ENCODE data around the gene ZNF365.
"Not testable (repeated sequence)": the region's sequence is repeated elsewhere in the genome, so short reads cannot be mapped to it uniquely, and the experiment has no call there.

Gene ZNF365

DNA sequence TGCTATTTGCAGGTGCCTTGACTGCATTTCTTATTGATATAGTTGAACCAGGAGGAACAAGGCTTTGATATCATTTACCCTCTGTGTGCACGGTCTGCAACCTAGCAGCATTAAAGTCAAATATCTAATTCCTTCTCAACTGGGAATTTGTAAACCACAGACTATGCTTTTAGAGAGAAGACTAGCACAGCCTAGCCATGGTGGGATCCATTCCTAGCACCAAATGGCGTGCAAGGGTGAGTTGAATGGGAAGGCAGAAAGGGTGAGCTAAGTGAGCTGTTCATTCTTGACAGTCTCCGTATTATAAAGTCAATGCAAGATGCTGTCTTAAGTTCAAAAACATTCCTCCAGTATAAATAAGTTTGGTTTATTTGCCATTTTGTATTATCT lies 2.9 kb downstream of the ZNF365 start:
- no peak for DNase-seq (ENCODE audit: low read depth in 3 of 3)

DNA sequence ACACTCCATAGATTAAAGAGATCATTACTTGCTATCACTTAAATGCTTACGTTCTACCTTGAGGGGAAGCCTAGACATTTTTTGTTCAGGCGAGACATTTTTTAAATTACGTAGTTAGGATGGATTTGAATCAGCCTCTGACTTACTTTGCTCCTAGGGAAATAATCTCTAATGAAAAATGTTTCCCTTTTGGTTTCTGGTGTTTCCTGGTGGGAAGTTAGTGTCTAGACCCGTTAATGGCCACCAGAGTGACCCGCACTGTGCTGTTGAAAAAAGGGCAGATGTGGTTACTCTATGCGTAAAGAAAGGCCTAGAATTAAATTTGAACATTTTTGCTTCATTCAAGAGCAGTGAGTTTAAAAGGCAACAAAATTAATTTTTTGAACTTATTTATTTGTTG lies 3.8 kb downstream of the ZNF365 start:
- no peak for DNase-seq (ENCODE audit: low read depth in 3 of 3)

- DNase-seq (ENCODE audit: low read depth in 3 of 3) = not testable (repeated sequence)
These were observed 4.7 kb downstream of the ZNF365 start for GRCh38 chr10:62378877-62379276.

GRCh38 chr10:62379394-62379793 lies 5.2 kb downstream of the ZNF365 start:
- DNase-seq (ENCODE audit: low read depth in 3 of 3) = no peak

- DNase-seq (ENCODE audit: low read depth in 3 of 3) = no peak
These were observed 5.8 kb downstream of the ZNF365 start for GRCh38 chr10:62380016-62380415.

DNA sequence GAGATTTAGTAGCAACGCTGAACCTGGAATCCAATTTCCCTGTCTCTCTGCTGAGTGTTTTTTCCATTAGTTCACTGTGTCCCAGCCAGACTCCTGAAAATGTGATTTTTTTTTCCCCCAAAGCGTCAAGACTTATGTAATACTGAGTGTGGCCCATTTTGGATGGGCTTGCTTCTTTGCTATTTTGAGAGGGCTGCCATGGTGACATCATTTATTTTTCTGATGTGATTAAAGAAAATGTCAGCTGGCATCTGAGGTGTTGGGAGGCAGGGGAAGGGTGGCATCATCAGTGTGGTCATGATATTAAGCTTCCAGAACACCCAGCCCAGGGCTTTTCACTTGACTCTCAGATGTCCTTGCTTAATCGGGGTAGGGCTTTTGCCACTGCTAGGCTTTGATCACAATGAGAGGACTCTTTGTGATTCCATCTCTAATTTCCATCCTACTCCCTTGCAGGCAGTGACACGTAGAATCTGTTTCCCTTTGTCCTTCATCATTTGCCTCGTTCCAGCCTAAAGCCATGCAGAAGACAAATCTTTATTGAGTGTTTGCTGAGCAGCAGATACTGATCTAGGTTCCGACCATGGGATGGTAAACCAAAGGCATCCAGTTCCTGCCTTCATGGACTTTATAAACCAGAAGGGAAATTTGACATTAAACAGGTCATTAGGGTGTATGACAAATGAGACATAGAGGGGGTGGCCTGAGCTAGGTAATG lies 7.4 kb downstream of the ZNF365 start:
- no peak for DNase-seq (ENCODE audit: low read depth in 3 of 3)

GRCh38 chr10:62382831-62383230 lies 8.7 kb downstream of the ZNF365 start:
- no peak for DNase-seq (ENCODE audit: low read depth in 3 of 3)

GRCh38 chr10:62384057-62384446 lies 9.9 kb downstream of the ZNF365 start:
- DNase-seq (ENCODE audit: low read depth in 3 of 3) = peak in 1 of 3 experiments; percentile 47

DNA sequence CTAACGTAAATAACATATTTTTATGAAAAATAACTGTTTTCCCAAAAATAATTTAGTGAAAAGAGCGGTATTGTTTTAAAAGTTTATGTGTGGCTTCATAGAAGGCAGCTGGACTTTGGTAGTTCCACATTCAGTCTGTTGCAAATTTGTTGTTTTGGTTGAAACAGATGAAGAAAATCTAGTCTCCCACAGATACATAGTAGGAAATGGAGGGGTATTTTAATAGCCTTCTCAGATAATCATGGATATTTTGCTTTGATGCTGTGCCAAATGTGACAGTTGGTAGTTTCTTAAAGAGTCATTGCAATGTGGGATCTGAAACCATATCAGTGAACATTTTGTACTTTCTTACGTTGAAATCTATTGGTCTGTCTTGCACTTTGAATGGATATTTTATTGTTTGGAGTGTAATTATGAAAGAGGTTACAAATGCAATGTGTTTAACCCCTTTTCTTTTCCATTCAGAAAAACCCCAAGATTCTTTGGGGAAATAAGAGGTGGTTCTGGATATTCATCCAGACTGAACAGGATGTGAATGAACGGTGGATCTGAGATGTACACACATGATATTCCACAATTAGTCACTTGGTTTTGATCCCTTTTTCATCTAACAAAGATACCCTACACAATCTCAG lies 10.4 kb downstream of the ZNF365 start:
- no peak for DNase-seq (ENCODE audit: low read depth in 3 of 3)

GRCh38 chr10:62386356-62387320 lies 12.5 kb downstream of the ZNF365 start:
- no peak for DNase-seq (ENCODE audit: low read depth in 3 of 3)

- no peak for DNase-seq (ENCODE audit: low read depth in 3 of 3)
These were observed 14.2 kb downstream of the ZNF365 start for GRCh38 chr10:62388328-62388727.

DNA sequence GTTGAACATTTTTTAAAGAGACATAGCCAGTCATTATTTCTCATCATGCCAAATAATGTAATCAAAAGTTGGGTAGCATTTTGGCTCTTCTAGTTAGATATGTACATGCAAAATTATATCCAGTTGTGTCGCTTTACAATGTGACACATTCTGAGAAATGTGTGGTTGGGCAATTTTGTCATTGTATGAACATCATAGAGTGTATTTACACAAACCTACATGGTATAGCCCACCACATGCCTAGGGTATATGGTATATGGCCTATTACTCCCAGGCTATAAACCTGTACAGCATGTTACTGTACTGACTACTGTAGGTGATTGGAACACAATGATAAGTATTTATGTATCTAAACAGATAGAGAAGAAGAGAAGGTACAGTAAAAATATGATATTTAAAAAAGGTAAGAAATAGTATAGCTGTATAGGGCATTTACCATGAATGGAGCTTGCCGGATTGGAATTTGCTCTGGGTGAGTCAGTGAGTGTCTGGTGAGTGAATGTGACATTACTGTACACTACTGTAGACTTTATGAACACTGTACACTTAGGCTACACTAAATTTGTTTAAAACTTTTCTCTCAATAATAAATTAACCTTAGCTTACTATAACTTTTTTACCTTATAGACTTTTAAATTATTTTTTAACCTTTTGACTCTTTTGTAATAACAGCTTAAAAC lies 16.5 kb downstream of the ZNF365 start:
- DNase-seq (ENCODE audit: low read depth in 3 of 3) = no peak

GRCh38 chr10:62393237-62393636 lies 19.1 kb downstream of the ZNF365 start:
- no peak for DNase-seq (ENCODE audit: low read depth in 3 of 3)

- DNase-seq (ENCODE audit: low read depth in 3 of 3) = no peak
These were observed 20.4 kb downstream of the ZNF365 start for GRCh38 chr10:62394556-62395018.

- no peak for DNase-seq (ENCODE audit: low read depth in 3 of 3)
These were observed 21.7 kb downstream of the ZNF365 start for GRCh38 chr10:62395892-62396291.

GRCh38 chr10:62396864-62397263 lies 22.7 kb downstream of the ZNF365 start:
- no peak for DNase-seq (ENCODE audit: low read depth in 3 of 3)

DNA sequence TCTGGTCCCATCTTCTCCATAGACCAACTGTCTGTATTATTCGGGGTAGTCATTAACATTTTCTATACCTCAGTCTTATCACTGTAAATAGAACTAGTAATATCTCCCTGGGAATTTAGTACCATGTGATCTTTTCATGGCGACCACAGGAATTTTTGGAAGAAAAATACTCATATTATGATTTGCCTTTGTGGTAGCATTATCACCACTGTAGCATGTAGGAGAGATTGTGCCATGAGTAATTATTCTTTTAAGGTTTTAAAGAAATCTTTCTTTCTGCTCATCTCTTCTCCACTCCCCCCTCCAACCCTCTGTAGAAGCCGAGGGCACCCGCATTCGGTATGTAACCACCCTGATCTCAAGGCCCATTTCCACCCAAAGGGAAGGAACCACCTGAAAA lies 25.0 kb downstream of the ZNF365 start:
- DNase-seq (ENCODE audit: low read depth in 3 of 3) = no peak

DNA sequence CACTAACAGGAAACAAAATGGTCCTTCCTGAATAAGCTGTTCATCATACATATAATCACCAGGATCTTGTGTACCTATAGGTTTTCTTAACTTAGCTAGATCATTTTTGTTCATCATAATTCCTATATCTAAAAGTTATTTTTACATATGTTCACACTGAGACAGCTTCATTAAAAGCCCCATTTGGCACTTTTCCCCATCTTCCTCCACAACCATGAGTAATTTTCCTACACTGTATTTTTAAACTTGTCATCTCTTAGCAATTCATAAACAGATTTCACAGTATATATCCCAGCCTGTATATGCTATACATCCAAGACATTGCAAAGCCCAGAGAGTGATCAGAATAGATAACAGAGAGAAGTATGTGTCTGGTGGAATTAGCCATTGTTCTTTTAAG lies 28.3 kb downstream of the ZNF365 start:
- DNase-seq (ENCODE audit: low read depth in 3 of 3) = no peak

GRCh38 chr10:62410528-62410927 lies 36.4 kb downstream of the ZNF365 start:
- not testable (repeated sequence) for DNase-seq (ENCODE audit: low read depth in 3 of 3)

GRCh38 chr10:62410934-62411333 lies 36.8 kb downstream of the ZNF365 start:
- DNase-seq (ENCODE audit: low read depth in 3 of 3) = not testable (repeated sequence)

DNA sequence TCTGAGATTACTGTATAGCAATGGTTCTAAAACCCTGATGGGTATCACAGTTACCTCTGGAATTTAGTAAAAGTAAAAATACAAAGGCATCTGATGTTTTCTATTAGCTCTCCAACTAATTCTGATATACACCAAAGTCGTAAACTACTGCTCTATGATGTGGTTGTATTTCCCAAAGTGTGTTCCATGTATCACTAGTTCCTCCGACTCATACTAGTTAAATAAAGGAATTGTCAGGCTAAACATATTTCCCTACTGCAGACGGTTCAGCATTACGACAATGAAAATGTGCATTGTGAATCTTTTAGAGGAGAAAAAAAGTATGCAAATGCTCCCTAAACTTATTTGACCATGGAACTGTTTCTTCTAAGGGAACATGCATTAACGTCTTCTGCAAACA lies 38.9 kb downstream of the ZNF365 start:
- DNase-seq (ENCODE audit: low read depth in 3 of 3) = no peak

- DNase-seq (ENCODE audit: low read depth in 3 of 3) = no peak
These were observed 39.5 kb downstream of the ZNF365 start for GRCh38 chr10:62413652-62414051.

All from stimulated activated CD4-positive, alpha-beta T cell treated with anti-CD3 and anti-CD28 coated beads, TNF-alpha, amount 100 ng/mL, for 4 hours (primary cell).